GM19452 (cell line): ENCODE data around the gene NEU2.
"Not testable (repeated sequence)": the region's sequence is repeated elsewhere in the genome, so short reads cannot be mapped to it uniquely, and the experiment has no call there.

Experiments
- ATAC-seq: cut with Tn5 transposase; IDR thresholded peaks from one replicate; pipeline ENCODE4 v1.9.1; 2021; ENCODE audit not compliant: unreplicated experiment

The NEU2 gene

DNA sequence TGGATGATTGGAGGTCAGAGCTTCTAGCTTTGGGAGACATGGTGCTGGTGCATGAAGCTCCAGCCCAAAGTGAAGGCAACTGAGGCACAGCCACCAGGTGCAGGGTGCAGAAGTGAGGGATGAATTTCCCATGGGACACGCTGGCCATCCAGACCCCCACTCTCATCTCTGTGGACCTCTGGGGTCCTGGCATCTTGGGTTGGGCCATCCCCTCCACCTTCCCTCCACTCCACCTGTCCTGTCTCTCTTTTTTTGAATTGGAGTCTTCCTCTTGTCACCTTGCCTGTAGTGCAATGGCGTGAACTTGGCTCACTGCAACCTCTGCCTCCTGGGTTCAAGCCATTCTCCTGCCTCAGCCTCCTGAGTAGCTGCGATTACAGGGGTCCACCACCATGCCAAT, 22.8 kb upstream of the NEU2 start:
- ATAC-seq: no peak

DNA sequence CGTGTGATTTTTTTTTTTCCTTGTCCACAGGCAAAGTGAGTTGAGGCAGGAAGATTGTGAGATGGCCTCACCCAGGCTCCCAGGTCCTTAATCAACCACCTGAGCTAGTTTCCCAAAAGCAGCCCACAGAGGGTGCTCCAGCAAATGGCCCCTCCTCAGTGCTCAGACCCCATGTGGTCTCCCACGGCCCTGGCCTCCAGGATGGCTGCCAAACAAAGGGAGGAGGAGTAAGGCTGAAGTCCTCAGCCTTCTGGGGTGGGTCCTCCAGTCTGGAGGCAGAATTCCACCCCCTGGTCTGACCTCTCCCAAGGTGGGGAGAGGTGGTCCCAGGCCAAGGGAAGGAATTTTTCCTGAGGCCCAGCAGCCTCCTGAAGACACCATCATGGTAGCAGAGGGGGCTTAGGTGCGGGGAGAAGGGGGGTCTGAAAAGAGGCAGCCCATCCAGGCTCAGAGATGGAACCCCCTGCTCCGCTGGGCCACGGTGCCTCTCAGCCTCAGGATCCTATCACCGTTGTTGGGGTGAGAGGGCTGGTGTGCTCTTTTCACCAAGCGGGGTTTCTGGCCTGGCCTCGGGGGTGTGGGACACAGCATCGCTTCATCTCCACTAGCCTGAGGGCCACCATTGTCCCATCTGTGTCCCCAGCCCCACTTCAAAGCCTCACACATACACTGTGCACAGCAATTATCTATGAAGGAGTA, 21.8 kb upstream of the NEU2 start:
- ATAC-seq: no peak

DNA sequence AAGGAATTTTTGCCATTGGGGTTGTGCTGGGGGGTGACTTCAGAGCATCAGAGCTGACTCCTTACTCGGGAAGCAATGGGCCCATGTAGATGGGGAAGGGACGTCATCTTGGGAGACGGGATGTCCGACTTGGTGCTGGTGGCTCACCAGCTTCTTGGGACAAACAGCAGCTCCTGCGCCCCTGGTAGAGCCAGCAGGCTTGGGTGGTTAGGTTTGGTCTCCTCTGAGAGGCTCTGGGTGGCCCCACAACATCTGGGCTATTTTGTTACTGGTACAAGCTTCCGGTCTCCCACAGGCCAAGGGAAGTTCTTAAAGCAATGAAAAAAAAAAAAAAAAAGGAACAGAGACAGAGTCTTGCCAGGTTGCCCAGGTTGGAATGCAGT, 21.2 kb upstream of the NEU2 start:
- no peak for ATAC-seq

DNA sequence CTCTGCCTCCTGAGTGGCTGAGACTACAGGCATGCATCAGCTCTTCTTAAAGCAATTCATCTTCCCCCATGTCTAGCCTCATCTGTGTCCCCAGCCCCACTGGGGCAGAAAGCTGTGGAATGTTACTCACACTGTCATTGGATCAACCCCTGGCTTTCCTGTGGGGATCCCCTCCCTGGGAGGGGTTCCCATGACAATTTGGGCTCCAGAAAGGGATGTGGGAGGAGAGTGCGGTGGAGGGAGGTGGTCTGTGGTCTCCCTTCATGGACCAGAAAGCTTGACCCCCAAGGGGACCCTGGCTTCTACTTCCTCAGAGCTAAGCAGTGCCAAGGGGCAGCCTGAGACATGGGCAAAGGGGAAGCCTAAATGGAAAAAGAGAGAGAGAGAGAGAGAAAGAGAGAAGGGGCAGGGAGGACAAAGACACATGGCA, 20.8 kb upstream of the NEU2 start:
- ATAC-seq: no peak

DNA sequence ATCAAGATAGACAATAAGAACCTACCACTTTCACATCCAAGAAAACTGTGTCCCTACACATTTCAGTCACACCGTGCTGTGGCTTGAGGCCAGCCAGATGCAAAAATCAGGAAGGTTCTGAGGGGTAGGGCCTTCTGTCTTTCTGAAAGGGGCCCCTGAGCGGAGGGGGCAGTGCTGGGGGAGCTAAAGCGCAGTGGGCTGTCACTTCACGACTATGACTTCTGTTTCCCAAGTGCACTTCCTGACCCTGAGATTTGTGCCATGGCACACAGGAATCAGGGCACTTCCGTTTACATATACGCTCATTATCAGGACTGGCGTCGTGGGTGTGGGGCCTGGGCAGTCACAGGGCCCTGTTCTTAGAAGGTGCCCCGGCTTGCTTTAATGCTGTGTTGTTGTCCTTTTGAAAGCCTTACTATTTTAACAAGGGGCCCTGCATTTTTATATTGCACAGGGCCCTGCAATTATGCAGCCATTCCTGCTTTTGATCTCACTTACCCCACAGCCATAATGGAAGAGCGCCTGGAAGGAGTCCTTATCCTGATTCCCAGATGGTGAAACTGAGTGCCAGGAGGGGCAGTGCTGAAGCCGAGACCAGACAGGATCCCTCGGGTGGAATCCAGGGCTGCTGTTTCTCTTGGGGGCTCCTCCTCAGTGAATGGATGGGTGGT, 20.0 kb upstream of the NEU2 start:
- ATAC-seq: no peak

DNA sequence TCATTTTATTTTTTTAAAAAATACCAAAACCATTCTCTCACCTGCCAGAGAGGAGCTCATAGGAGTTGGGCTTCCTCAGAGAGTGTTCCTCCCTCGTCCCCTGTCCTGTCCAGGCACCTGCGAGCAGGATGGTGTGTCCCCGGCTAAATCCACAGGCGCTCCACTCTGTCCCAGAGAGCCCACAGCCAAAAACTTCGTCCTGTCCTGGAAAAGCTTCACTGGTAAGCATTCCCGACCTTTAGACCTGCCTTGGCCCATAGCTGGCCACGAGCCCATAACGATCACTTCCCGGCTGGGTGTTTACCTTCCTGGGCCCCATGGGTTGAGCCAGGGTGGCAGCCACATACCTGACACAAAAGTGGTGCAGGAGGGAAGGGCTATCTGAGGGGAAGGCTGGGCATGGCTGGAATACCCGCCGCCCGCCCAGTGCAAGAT, 19.4 kb upstream of the NEU2 start, which contains the start of gene NGEF:
Gene NGEF (minus strand): TSS at position 230 of the 435 bp plus-strand sequence. CDS start 38,366 bp downstream, outside the sequence.
- ATAC-seq: no peak

DNA sequence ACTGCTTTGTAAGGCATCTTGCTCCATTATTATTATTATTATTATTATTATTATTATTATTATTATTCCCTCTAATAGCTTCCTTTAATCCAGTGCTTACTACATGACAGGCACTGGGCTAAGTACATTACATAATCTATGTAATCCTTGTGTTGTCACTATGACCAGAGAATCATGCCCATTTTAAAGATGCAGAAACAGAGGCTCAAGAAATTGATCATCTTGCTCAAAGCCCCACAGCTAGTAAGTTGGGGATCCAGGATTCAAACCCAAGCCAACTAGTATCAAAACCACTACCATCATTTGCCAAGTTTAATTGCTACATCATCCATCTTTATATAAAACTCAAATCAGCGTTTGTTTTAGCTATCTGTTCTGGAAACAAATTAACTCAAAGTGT, 18.8 kb upstream of the NEU2 start:
- ATAC-seq: no peak

DNA sequence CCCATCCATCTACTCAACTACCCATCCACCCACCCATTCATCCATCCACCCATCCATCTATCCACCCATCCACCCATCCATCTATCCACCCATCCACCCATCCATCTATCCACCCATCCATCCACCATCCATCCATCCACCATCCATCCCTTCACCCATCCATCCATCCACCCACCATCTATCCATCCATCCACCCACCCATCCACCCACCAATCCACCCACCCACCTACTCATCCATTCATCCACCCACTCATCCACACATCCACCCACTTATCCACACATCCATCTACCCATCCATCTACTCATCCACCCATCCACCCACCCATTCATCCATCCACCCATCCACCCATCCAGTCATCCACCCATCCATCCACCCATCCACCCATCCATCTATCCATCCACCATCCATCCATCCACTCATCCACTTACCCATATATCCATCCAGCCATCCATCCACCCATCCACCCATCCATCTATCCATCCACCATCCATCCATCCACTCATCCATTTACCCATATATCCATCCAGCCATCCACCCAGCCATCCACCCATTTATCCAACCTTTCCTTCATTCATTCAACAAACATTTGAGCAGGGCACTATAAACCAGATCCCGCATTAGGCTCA, 17.3 kb upstream of the NEU2 start:
- no peak for ATAC-seq

DNA sequence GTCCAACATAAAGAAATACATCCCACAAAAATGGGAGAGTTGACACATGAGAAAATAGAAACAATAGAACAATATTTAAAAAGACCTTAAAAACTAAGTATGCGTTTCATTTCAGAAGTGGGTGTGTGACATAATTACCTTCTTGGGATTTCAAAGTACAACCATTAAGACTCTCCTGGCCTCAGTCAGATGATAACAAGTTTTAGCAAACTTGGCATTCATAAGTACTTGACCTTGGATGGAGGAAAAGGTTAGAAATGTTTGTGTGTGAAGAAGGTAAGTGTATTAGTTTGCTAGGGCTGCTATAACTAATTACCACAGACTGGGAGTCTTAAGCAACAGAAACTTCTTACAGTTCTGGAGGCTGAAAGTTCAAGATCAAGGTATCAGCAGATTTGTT, 14.5 kb upstream of the NEU2 start:
- ATAC-seq: no peak

DNA sequence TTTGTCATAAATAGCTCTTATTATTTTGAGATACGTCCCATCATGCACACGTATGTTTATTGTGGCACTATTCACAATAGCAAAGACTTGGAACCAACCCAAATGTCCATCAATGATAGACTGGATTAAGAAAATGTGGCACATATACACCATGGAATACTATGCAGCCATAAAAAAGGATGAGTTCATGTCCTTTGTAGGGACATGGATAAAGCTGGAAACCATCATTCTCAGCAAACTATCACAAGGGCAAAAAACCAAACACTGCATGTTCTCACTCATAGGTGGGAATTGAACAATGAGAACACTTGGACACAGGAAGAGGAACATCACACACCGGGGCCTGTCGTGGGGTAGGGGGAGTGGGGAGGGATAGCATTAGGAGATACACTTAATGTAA, 12.9 kb upstream of the NEU2 start:
- not testable (repeated sequence) for ATAC-seq

DNA sequence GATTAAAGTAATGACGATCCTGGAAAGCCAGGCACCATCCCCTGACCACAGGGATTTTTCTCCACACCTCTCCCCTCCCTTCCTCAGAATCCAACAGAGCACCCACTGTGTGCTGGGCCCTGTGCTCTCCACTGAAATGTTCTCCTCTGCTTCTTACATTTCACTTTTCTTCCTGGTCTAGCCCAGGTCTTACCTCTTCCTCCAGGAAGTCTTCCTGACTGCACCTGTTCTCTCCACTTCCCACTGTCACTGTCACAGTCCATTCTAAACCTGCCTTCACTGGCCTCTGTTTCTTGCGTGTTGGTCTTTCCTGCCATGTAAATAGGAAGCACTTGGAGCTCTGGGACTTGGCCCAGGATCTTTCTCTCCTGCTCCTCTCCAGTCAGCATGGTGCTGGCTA, 12.0 kb upstream of the NEU2 start:
- ATAC-seq: no peak

DNA sequence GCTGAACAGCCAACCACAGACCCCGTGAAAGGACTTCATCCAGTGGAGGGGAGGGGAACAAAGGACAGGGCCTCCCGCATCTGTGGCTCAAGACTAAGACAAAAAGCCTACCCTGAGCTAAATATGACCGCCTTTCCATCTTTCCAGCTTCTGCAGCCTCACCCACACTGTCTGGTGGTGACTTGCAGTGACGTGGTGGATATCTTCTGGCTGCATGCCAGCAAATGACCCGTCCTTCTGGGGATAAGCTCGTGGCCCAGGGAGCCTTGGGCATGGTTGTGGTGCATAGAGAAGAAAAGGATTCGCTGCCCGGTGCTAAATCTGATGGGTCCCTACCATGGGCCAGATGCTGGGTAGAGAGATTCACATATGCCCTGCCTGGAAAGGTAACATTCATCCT, 10.7 kb upstream of the NEU2 start:
- no peak for ATAC-seq

DNA sequence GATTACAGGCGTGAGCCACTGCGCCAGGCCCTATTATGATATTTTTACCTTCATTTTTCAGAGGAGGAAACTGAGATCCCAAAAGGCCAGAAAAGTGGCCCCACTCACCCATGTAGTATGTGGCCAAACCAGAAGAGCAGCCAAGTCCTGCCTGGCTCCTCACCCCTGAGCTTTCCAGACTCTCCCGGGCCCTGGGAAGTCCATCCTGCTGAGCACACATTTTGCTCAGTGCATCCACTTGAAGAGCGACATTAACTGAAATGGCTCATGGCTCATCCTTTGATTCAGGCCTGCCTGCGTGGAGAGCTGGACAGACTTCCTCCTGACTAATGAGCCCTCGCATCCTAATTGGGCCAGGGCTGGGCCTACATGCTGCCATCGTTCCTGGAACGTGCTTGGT, 9.9 kb upstream of the NEU2 start:
- ATAC-seq: no peak

DNA sequence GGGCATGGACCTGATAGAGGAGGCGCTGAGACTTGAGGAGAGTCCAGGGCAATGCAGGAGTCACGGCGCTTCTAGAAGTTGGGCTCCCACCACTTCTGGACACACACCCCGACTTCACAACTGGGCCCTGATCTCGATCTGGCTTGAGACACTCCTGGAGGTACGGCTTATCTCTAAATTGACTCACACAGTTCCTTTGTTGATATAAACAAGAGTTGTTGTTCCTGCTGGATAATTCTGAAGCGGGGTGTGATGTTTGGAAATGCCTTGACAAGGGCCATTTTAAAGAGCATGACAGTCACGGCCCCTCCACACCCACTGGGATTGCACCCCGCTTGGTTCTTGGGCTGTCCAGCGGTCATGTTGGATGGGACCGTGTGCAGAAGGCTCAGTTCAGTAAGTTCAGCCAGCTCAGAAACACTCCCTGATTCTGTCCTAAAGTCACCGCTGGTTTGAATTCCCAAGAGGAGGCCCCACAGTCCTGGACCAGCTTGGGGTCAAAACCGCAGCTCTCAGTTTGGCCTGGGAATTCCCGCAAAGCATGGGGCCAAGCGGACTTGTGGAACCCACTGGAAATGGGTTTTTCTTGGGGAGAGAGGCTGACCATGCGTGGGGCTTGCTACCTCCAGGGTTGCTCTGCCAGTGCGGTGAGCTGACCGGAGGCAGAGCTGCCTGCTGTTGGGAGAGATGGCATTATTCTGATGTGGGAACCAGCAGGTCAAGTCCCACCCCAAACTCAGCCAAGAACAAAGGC, 9.3 kb upstream of the NEU2 start:
- no peak for ATAC-seq

DNA sequence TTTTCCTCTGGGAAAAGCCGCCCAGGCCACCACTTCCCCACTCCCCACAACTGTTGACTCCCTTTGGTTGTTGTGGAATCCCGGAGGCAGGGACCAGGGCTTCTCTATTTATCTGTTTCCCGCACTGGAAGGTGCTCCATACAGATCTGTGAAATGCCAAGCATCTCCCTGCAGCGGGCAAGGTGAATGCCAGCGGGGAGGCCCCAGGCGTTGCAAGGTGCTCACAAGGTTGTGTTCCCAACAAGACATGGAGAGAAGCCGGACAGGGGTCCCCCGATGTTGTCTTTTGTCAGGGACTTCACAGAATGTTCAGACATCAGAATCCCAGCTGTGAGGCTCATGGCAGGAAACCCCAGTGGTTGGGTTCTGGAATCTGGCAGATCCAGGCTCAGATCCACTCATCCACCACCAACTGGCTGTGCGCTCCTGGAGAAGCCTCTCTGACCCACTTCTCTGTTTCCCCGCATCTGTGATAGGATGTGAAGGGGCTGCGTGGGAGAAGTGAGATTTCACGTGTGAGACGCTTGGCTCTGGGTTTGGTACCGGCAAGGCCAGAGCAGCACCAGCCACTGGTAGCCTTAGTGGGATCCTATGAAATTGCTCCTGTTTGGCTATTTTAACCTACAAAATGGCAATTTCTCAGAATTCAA, 8.6 kb upstream of the NEU2 start:
- ATAC-seq: no peak

DNA sequence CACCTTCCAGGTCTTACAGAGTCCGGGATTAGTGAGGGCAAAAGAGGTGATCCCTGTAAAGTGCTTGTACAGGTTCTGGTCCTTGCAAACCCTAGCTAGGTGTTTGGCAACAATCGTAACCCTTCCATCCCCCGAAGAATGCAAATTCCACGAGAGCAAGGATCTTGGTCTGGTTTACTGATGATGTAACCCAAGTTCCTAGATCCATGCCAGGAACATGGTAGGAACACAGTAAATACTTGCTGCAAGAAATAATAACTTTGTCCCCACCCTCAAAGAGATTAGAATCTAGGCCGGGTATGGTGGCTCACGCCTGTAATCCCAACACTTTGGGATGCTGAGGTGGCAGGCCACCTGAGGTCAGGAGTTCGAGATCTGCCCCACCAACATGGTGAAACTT, 6.8 kb upstream of the NEU2 start:
- ATAC-seq: no peak

DNA sequence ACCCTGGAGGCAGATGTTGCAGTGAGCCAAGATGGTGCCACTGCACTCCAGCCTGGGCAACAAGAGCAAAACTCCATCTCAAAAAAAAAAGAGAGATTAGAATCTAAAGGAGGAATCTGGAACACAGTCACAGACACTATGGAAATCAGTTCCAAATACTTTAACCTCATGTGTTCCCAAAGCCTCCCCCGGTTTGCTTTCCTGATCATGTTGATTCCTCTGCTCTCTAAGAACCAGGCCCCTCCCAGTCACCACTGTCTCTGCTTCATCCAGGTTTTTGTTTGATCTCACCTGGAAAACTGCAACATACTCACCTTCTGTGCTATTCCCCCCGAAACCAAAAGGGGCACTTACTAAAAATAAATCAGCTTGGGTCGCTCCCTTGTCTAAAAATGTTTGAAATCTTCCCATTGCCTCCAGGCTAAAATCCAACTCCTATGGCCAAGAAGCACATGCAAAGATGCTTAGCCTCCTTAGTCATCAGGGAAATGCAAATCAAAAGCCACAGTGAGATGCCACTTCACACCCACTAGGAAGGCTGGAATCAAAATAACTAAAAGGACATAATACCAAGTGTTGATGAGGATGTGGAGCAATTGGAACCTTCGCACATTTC, 6.2 kb upstream of the NEU2 start:
- ATAC-seq: no peak

DNA sequence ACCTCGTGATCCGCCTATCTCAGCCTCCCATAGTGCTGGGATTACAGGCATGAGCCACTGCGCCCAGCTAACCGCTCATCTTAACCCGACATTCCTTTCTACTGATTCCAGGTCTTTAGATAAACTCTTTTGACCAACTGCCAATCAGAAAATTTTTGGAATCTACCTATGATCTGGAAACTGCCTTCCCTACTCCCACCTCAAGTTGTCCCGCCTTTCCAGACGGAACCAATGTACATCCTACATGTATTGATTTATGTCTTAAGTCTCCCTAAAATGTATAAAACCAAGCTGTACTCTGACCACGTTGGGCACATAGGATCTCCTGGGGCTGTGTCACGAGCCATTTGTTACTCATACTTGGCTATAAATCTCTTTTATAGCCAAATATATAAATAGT, 3.2 kb upstream of the NEU2 start:
- ATAC-seq: no peak

DNA sequence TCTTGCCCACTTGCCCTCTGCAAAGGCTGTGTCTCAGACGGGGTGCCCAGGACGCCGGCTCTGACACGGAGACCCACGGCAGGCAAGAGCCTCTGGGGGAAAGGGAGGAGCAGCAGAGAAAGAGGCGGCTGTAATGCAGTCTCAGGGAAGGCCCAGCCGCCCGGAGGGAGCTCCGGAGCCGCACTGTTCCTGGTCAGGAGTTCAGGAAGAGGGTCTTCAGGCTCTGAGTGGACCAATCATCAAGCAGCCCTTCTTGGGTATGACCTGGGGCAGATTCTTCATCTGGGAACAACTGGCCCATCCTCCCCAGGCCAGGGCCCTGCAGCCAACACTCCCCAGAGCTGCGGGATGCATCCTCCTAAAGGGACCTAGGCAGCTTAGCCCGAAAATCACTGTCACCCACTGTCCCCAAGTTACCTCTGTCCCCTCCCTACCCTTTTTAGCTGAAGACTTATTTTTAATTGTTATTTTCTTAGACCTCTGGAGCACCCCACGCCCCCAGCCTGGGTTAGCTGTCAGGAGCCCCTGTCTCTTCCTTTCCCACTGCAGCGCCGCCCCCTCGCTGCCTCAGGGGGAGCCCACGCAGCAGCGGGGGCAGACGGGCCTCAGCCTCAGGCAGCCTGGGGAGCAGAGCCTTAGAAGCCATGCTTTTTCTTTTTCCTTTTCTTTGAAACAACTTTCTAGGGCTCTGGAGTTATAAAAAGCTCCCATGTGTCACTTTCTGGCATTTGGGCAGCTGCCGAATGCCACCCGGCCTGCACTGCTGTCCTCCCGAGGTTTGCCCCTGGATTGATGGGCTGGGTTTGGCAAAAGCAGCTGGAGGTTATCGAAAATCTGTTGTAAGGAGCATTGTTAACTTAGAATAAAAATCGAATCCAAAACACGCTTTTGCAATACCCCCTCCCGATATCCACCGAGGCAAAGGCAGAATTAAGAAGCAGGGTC, 644 bp upstream of the NEU2 start:
- ATAC-seq: no peak

DNA sequence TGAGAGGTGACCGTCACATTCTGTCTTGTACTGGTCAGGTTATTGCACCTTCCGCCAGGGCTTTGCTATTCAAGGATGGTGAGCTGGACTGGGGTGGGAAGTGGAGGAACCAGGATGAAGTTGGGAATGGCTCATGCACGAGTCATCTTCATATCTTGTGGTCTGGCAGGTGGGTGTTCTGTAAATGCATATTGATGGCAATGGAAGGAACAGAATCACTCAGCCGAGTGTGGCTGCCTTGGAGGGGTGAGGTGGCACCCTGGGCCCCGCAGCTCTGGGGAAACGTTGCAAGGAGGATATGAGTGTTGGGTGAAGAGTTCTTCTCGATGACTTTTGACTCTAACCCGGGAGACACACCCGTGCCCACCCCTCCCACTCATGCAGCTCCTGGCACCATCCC, 1.2 kb downstream of the NEU2 start:
- ATAC-seq: no peak
